ENCODE measurements around the gene DDX18. TPM values are rescaled to one million over a fixed set of nuclear protein-coding genes. Genes with fewer than 3 reads are reported as not detected.

The DDX18 gene
- total RNA-seq, 3 donors from 2014 or later = 42.4 to 48.1 (median 43.1) TPM

DNA sequence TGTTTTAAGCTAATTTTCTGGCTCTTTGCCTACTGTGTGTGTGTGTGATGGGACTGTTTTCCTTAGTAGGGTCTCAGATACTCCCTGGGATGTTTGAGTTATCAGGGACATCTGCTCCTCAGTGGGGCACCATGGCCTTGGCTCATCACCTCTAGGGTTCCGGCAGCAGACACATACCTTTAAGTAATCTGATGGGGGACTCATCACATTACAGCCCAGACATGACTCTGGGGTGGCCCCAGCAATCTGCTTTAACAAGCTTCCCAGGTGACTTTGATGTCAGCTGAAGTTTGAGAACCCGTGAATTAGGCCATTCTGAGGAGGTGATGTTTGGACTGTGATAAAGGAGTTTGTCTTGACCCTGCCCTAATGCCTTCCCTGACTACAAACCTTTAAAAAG, 38.8 kb downstream of the DDX18 start:
- Histone ChIP-seq H3K4me3 (no peak overlapping the region), H3K9me3 (no peaks in the 10 kb centered on the region), H3K36me3 (ENCODE audit: low read depth) (no peaks in the 10 kb centered on the region), H3K4me1 (ENCODE audit: low read depth) (no peaks in the 10 kb centered on the region)
- no peak for ATAC-seq
- DNase-seq = no peak
- TF ChIP-seq, protein P1, sequence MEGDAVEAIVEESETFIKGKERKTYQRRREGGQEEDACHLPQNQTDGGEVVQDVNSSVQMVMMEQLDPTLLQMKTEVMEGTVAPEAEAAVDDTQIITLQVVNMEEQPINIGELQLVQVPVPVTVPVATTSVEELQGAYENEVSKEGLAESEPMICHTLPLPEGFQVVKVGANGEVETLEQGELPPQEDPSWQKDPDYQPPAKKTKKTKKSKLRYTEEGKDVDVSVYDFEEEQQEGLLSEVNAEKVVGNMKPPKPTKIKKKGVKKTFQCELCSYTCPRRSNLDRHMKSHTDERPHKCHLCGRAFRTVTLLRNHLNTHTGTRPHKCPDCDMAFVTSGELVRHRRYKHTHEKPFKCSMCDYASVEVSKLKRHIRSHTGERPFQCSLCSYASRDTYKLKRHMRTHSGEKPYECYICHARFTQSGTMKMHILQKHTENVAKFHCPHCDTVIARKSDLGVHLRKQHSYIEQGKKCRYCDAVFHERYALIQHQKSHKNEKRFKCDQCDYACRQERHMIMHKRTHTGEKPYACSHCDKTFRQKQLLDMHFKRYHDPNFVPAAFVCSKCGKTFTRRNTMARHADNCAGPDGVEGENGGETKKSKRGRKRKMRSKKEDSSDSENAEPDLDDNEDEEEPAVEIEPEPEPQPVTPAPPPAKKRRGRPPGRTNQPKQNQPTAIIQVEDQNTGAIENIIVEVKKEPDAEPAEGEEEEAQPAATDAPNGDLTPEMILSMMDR (IDR thresholded peaks at IDR 0.05) = no peak
- intact Hi-C loops (cut with DNase I, micrococcal nuclease) = no loop called here

DNA sequence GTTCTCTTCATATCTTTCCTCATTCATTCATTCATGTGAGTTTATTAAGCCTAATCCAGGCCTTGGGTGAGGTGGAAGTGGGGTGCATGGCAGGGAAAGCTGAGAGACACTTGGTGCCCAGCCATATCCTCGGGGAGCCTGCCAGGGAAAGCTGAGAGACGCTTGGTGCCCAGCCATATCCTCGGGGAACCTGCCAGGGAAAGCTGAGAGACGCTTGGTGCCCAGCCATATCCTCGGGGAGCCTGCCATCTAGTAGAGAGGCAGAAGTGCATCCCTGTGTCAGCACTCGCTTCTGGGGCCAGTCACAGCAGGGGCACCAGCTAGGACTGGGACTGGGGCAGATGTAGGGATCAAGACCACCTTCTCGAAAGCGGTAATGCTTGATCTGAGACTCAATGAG, 39.4 kb downstream of the DDX18 start:
- DNase-seq = no peak
- no peak for ATAC-seq
- H3K4me3 ChIP-seq = no peak overlapping the region
- TF ChIP-seq, protein P1 (IDR thresholded peaks at IDR 0.05) = no peak
- intact Hi-C loops (cut with DNase I, micrococcal nuclease) = no loop called here
- H3K9me3 ChIP-seq = no peaks in the 10 kb centered on the region
- H3K4me1 ChIP-seq (ENCODE audit: low read depth) = no peaks in the 10 kb centered on the region
- no peaks in the 10 kb centered on the region for H3K36me3 ChIP-seq (ENCODE audit: low read depth)

DNA sequence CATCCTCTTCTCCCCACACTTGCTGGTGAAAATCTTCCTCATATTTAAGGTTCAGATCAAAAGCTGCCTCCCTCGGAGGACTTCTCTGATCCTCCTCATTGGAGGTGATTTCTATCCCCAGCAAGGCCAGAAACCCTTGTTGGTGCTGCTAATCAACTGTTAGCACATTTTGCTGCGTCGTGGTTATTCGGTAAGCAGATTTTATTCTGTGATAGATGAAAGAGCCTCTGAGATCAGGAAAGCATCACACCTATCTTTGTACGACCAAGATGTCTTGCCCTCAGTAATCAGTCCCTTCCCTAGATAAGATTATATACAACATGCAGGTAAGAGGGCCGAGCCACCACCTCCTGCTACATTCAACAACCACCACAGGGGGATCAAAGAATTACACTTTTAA, 40.1 kb downstream of the DDX18 start:
- H3K4me3 ChIP-seq = no peak overlapping the region
- no peaks in the 10 kb centered on the region for H3K36me3 ChIP-seq (ENCODE audit: low read depth)
- TF ChIP-seq, protein P1 (IDR thresholded peaks at IDR 0.05) = no peak
- intact Hi-C loops (cut with DNase I, micrococcal nuclease) = no loop called here
- no peaks in the 10 kb centered on the region for H3K9me3 ChIP-seq
- no peak for DNase-seq
- no peak for ATAC-seq
- H3K4me1 ChIP-seq (ENCODE audit: low read depth) = no peaks in the 10 kb centered on the region

DNA sequence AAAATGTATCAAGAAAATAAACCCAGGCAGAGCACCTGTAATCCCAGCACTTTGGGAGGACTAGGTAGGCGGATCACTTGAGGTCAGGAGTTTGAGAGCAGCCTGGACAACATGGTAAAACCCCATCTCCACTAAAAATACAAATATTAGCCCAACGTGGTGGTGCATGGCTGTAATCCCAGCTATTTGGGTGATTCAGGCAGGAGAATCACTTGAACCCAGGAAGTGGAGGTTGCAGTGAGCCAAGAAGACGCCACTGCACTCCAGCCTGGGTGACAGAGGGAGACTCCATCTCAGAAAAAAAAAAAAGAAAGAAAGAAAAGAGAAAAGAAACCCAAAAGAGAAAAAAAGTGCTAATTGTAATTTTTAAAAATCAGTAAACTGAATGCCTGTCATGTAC, 41.4 kb downstream of the DDX18 start:
- no peaks in the 10 kb centered on the region for H3K4me1 ChIP-seq (ENCODE audit: low read depth)
- TF ChIP-seq, protein P1 (IDR thresholded peaks at IDR 0.05) = no peak
- H3K4me3 ChIP-seq = no peak overlapping the region
- no peaks in the 10 kb centered on the region for H3K9me3 ChIP-seq
- ATAC-seq (no peak), DNase-seq (no peak)
- H3K36me3 ChIP-seq (ENCODE audit: low read depth) = no peaks in the 10 kb centered on the region
- intact Hi-C loops (cut with DNase I, micrococcal nuclease) = no loop called here

DNA sequence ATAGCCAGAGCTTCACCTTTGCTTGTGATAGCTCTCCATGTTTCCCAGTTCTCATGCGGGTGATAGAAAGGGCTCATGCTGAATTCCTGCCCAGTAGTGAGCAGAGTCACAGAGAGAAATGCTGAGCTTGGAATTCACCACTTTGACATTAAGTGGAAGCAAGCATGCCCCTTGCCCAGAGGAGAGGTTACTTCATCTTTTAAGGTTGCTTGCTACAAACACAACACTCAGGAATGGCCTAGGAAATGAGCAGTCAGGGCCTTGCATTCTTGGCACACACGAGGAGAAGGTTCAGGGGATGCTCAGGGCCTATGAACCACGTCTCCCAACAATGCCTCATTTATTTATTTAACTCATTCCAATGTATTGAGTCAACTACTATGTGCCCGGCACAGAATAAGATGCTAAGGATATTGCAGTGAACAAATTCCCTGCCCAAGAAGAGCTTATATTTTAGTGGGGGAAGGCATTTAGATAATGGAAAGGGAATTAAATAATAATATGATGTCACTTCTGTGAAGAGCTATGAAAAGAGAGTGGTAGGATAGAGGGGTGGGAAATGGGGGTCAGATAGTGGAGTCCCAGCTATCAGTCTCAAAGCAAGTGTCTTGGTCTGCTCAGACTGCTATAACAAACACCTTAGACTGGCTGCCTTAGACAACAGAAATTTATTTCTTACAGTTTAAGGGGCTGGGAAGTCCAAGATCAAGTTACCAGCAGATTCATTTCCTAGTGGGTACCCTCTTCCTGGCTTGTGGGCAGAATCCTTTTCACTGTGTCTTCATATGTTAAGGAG, 42.1 kb downstream of the DDX18 start:
- DNase-seq (no peak), ATAC-seq (no peak)
- Histone ChIP-seq H3K9me3 (no peaks in the 10 kb centered on the region), H3K36me3 (ENCODE audit: low read depth) (no peaks in the 10 kb centered on the region), H3K4me1 (ENCODE audit: low read depth) (no peaks in the 10 kb centered on the region), H3K4me3 (no peak overlapping the region)
- TF ChIP-seq, protein P1 (IDR thresholded peaks at IDR 0.05) = no peak
- intact Hi-C loops (cut with DNase I, micrococcal nuclease) = no loop called here

Measured in mucosa of descending colon (tissue), 3 donors.